ENCODE data around the gene GRM7.

GRCh38 chr3:6860149-6860953 lies 564 bp upstream of the GRM7 start:
- TF ChIP-seq CTCF (IDR thresholded peaks at IDR 0.05 in 4 of 5, conservative IDR thresholded peaks at IDR 0.05 in 1 of 5) = no peak
- no peak for TF ChIP-seq POLR2A (IDR thresholded peaks at IDR 0.05)

All from gastrocnemius medialis (tissue), 4 donors.